Smooth muscle cell (in vitro differentiated cells): ENCODE data around the gene DAP3. TPM values are rescaled to one million over a fixed set of nuclear protein-coding genes. Genes with fewer than 3 reads are reported as not detected.

Experiments
- DNase-seq: peaks from one replicate; lab custom pipeline; 2025; ENCODE audit not compliant: unreplicated experiment; lab: John Stamatoyannopoulos, UW
- H2AFZ ChIP-seq: fragments of 200-600 bp; sonication (generic); 2 replicates; pipeline ENCODE4 v1.6.0; 2016; ENCODE audit warnings: antibody characterized with exemption, low read depth, mild to moderate bottlenecking
- H3F3A ChIP-seq: fragments of 200-600 bp; sonication (generic); 2 replicates; pipeline ENCODE4 v1.6.0; 2017; ENCODE audit warnings: antibody characterized with exemption, low read depth
- H3K27ac ChIP-seq: fragments of 200-600 bp; sonication (generic); 2 replicates; pipeline ENCODE4 v1.5.1; 2016; ENCODE audit warnings: low read depth, mild to moderate bottlenecking
- H3K27me3 ChIP-seq: fragments of 200-600 bp; sonication (generic); 2 replicates; pipeline ENCODE4 v1.6.1; 2016; ENCODE audit warnings: low read depth, mild to moderate bottlenecking
- H3K36me3 ChIP-seq: fragments of 200-600 bp; sonication (generic); 2 replicates; pipeline ENCODE4 v1.5.1; 2016; ENCODE audit warnings: low read depth
- H3K4me1 ChIP-seq: fragments of 200-600 bp; sonication (generic); 2 replicates; pipeline ENCODE4 v1.5.1; 2016; ENCODE audit warnings: low read depth
- H3K4me2 ChIP-seq: fragments of 200-600 bp; sonication (generic); 2 replicates; pipeline ENCODE4 v1.6.0; 2016; ENCODE audit warnings: mild to moderate bottlenecking
- H3K4me3 ChIP-seq: fragments of 200-600 bp; sonication (generic); 2 replicates; pipeline ENCODE4 v1.5.1; 2016; ENCODE audit warnings: mild to moderate bottlenecking
- H3K79me2 ChIP-seq: fragments of 200-600 bp; sonication (generic); 2 replicates; pipeline ENCODE4 v1.6.0; 2016; ENCODE audit warnings: low read depth, mild to moderate bottlenecking
- H3K9ac ChIP-seq: fragments of 200-600 bp; sonication (generic); 2 replicates; pipeline ENCODE4 v1.6.0; 2016; ENCODE audit warnings: low read depth
- H3K9me3 ChIP-seq: fragments of 200-600 bp; sonication (generic); replicated peaks from 2 replicates; pipeline ENCODE4 v1.5.1; 2016; ENCODE audit warnings: low read depth
- H4K20me1 ChIP-seq: fragments of 200-600 bp; sonication (generic); 2 replicates; pipeline ENCODE4 v1.6.0; 2016; ENCODE audit warnings: low read depth
- WGBS: methylation state at CpG from one replicate; pipeline ENCODE4 v1.1.7; 2016; ENCODE audit warnings: low lambda C conversion rate; 5-methylcytosine and 5-hydroxymethylcytosine counted together
- polyA plus RNA-seq: library from polyadenylated mRNA; unstranded; fragments of >200 nt; fragmentation: Nextera tagmentation; extraction: Ambion mirVana; gene quantifications from 2 replicates; pipeline ENCODE4 v1.2.1, GENCODE V29; 2016
- total RNA-seq: library from RNA; depleted of rRNA; stranded (reverse); fragments of >200 nt; gene quantifications from 2 replicates; pipeline ENCODE4 v1.2.3, GENCODE V29; 2014
- TF ChIP-seq, protein P1 (sequence below): fragments of 200-600 bp; sonication (generic); IDR thresholded peaks from 2 replicates; pipeline ENCODE4 v1.5.1; 2017; ENCODE audit warnings: borderline replicate concordance, mild to moderate bottlenecking, antibody characterized with exemption; ENCODE audit not compliant: insufficient read depth, poor library complexity, severe bottlenecking

DAP3 gene
- total and polyA plus RNA-seq, 2 experiments from 2014 or later = 61.2 to 86.3 TPM

DNA sequence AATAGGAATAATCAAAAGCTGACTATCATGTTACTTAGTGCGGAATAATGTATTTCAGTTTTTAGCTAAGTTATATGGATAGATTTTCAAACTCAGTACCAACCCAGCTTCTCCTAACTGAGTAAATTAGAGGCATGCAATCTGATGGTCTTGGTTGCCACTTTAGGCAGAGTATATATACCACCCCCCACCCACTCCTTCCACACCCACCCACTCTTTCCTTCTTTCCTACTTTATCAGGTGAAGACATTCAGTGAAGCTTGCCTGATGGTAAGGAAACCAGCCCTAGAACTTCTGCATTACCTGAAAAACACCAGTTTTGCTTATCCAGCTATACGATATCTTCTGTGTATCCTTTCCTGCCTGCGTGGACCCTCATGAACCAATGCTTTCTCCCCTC, 36.3 kb downstream of the DAP3 start:
- Histone ChIP-seq H3F3A (no peaks in the 10 kb centered on the region), H3K9ac (no peak overlapping the region), H3K27ac (no peak overlapping the region), H3K79me2 (no peaks in the 10 kb centered on the region), H3K4me1 (no peaks in the 10 kb centered on the region), H3K27me3 (no peaks in the 10 kb centered on the region), H3K36me3 (no peaks in the 10 kb centered on the region), H3K4me2 (no peak overlapping the region), H3K4me3 (no peak overlapping the region), H4K20me1 (no peaks in the 10 kb centered on the region), H3K9me3 (no peaks in the 10 kb centered on the region), H2AFZ (no peak overlapping the region)
- no peak for DNase-seq
- WGBS = 97% methylated on average over 3 of the region's 3 CpGs
- TF ChIP-seq, protein P1, sequence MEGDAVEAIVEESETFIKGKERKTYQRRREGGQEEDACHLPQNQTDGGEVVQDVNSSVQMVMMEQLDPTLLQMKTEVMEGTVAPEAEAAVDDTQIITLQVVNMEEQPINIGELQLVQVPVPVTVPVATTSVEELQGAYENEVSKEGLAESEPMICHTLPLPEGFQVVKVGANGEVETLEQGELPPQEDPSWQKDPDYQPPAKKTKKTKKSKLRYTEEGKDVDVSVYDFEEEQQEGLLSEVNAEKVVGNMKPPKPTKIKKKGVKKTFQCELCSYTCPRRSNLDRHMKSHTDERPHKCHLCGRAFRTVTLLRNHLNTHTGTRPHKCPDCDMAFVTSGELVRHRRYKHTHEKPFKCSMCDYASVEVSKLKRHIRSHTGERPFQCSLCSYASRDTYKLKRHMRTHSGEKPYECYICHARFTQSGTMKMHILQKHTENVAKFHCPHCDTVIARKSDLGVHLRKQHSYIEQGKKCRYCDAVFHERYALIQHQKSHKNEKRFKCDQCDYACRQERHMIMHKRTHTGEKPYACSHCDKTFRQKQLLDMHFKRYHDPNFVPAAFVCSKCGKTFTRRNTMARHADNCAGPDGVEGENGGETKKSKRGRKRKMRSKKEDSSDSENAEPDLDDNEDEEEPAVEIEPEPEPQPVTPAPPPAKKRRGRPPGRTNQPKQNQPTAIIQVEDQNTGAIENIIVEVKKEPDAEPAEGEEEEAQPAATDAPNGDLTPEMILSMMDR = no peak

DNA sequence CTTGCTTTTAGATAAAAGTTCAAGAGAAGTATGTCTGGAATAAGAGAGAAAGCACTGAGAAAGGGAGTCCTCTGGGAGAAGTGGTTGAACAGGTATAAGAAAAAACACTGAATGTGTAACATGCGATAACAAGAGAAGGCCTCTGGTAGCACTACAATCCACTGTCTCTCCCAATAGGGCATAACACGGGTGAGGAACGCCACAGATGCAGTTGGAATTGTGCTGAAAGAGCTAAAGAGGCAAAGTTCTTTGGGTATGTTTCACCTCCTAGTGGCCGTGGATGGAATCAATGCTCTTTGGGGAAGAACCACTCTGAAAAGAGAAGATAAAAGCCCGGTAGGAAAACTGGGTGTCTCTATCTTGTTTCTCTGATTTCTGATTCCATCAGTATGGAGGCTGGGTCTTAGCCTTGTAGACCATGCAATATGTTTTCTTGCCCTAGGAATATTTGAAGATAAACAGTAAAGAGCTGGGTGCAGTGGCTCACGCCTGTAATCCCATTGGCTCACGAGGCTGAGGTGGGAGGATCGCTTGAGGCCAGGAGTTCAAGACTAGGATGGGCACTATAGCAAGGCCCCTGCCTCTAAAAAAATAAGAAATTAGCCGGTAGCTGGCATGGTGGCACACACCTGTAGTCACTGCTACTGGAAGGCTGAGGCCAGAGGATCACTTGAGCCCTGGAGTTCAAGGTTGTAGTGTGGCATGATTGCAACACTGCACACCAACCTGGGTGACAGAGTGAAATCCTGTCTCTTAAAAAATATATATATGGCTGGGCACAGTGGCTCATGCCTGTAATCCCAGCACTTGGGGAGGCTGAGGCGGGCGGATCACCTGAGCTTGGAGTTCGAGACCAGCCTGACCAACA, 40.4 kb downstream of the DAP3 start:
- H3K27ac ChIP-seq = no peak overlapping the region
- no peaks in the 10 kb centered on the region for H3K27me3 ChIP-seq
- H3K9ac ChIP-seq = no peak overlapping the region
- H3F3A ChIP-seq = no peaks in the 10 kb centered on the region
- no peak overlapping the region for H3K4me3 ChIP-seq
- H4K20me1 ChIP-seq = no peaks in the 10 kb centered on the region
- H3K9me3 ChIP-seq = no peaks in the 10 kb centered on the region
- H3K4me1 ChIP-seq = no peaks in the 10 kb centered on the region
- H3K36me3 ChIP-seq = no peaks in the 10 kb centered on the region
- 75% methylated on average over 12 of the region's 12 CpGs for WGBS
- no peak overlapping the region for H3K4me2 ChIP-seq
- DNase-seq = no peak
- TF ChIP-seq, protein P1 = peak; percentile 49
- H3K79me2 ChIP-seq = no peaks in the 10 kb centered on the region
- no peak overlapping the region for H2AFZ ChIP-seq

DNA sequence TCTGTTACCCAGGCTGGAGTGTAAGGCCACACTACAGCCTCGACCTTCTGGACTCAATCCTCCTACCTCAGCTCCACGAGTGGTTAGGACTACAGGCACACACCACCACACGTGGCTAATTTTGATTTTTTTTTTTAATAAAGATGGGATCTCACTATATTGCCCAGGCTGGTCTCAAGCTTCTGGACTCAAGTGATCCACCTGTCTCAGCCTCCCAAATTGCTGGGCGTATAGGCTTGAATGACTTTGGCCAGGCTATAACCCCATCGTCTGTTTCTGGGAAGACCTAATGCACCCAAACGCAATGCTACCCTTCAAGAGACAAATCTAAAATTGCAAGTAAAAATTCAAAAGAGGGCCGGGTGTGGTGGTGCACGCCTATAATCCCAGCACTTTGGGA, 52.1 kb downstream of the DAP3 start:
- H4K20me1 ChIP-seq = no peaks in the 10 kb centered on the region
- H3K79me2 ChIP-seq = no peaks in the 10 kb centered on the region
- H3K9me3 ChIP-seq = no peaks in the 10 kb centered on the region
- no peak overlapping the region for H3K4me3 ChIP-seq
- TF ChIP-seq, protein P1 = no peak
- no peak overlapping the region for H3K27ac ChIP-seq
- no peaks in the 10 kb centered on the region for H3K27me3 ChIP-seq
- DNase-seq = no peak
- no peaks in the 10 kb centered on the region for H3K36me3 ChIP-seq
- H3F3A ChIP-seq = no peaks in the 10 kb centered on the region
- 97% methylated on average over 8 of the region's 8 CpGs for WGBS
- no peaks in the 10 kb centered on the region for H3K4me1 ChIP-seq
- H3K4me2 ChIP-seq = no peak overlapping the region
- no peak overlapping the region for H2AFZ ChIP-seq
- no peak overlapping the region for H3K9ac ChIP-seq

DNA sequence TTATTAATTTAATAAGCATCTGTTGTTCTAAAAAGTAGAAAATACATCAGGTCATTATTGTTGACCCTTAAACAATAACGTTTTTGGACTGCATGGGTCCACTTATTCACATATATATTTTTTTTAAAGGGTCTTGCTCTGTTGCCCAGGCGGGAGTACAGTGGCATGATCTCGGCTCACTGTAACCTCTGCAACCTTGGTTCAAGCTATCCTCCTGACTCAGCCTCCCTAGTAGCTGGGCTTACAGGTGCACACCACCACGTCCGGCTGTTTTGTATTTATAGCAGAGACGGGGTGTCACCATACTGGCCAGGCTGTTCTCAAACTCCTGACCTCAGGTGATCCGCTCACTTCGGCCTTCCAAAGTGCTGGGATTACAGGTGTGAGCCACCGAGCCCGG, 53.0 kb downstream of the DAP3 start:
- H3K4me2 ChIP-seq = no peak overlapping the region
- no peaks in the 10 kb centered on the region for H3K27me3 ChIP-seq
- H4K20me1 ChIP-seq = no peaks in the 10 kb centered on the region
- no peaks in the 10 kb centered on the region for H3K9me3 ChIP-seq
- DNase-seq = no peak
- TF ChIP-seq, protein P1 = no peak
- H3K79me2 ChIP-seq = no peaks in the 10 kb centered on the region
- H3K36me3 ChIP-seq = no peaks in the 10 kb centered on the region
- no peaks in the 10 kb centered on the region for H3F3A ChIP-seq
- WGBS = 94% methylated on average over 10 of the region's 10 CpGs
- H3K4me1 ChIP-seq = no peaks in the 10 kb centered on the region
- no peak overlapping the region for H3K4me3 ChIP-seq
- H3K9ac ChIP-seq = no peak overlapping the region
- no peak overlapping the region for H3K27ac ChIP-seq
- no peak overlapping the region for H2AFZ ChIP-seq
